Peyer's patch (tissue), 4 donors: ENCODE data around the gene HAS3. TPM values are rescaled to one million over a fixed set of nuclear protein-coding genes. Genes with fewer than 3 reads are reported as not detected.

ENCODE experiments used
- DNase-seq, 3 donors: peaks; one replicate each; pipeline ENCODE4 v3.0.0-alpha.2; 2017 to 2019
- H3K27ac ChIP-seq, 4 donors: fragments of 200-600 bp; sonication (generic); one replicate each; pipeline ENCODE4 v1.5.1; 2016 to 2019
- H3K27me3 ChIP-seq, 2 donors: fragments of 200-600 bp; sonication (generic); one replicate each; pipeline ENCODE4 v1.5.1; 2019
- H3K36me3 ChIP-seq, 3 donors: fragments of 200-600 bp; sonication (generic); one replicate each; pipeline ENCODE4 v1.5.1; 2016 to 2019
- H3K4me1 ChIP-seq, 4 donors: fragments of 200-600 bp; sonication (generic); one replicate each; pipeline ENCODE4 v1.5.1; 2016 to 2019
- H3K4me3 ChIP-seq, 4 donors: fragments of 200-600 bp; sonication (generic); 1 replicate in 3 of 4; 2 replicates in 1 of 4; pipeline ENCODE4 v1.5.1; 2016 to 2019; ENCODE audit warnings: mild to moderate bottlenecking in 1 of 4
- H3K9me3 ChIP-seq, 4 donors: fragments of 200-600 bp; sonication (generic); one replicate each; pipeline ENCODE4 v1.5.1; 2016 to 2019; ENCODE audit warnings: mild to moderate bottlenecking in 1 of 4
- POLR2A ChIP-seq, 2 donors: fragments of 450-650 bp; IDR thresholded peaks; one replicate each; pipeline ENCODE4 v1.5.1; 2017; ENCODE audit warnings: antibody characterized with exemption in 2 of 2, mild to moderate bottlenecking in 2 of 2, moderate library complexity in 2 of 2
- total RNA-seq, 4 donors: library from RNA; depleted of rRNA; stranded (reverse); fragments of >200 nt; gene quantifications; one replicate each; pipeline ENCODE4 v1.1.0, GENCODE V29; 2016
- TF ChIP-seq, protein P1 (sequence below), 6 experiments: fragments of 450-650 bp in 4 of 6; fragments of 200-600 bp in 2 of 6; sonication (generic) in 1 of 6; IDR thresholded peaks; one replicate each; pipeline ENCODE4 v1.5.1; 2017 to 2019; ENCODE audit warnings: antibody characterized with exemption in 6 of 6, mild to moderate bottlenecking in 3 of 6, moderate library complexity in 1 of 6

Gene HAS3
- total RNA-seq, 4 donors from 2014 or later = 1.1 to 2.5 (median 1.2) TPM

DNA sequence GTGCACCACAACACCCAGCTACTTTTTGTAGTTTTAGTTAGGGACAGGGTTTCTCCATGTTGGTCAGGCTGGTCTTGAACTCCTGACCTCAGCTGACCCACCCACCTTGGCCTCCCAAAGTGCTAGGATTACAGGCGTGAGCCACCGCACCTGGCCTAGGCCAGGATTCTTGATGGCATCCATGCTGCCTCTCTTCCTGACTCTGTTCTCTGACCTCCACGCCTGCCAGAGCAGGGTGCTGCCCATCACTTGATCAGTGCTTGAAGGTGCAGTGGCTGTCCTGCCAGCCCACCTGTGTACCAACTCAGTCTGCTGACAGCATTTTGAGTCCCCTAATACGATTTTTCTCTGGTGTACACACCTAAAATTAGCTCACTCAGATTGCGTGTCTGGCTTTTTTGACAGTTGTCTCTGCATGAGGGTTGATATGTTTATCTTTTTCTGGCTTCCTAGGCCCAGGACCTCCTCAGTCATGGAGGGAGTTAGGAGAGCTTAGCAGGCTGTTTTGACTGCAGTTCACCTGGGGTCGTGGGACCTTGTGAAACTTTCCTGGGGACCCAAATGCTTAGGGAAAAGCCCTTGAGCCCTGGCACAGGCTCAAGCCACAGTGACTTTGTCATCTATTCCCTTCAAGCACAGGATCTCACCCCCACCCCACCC lies 5.9 kb downstream of the HAS3 start:
- Histone ChIP-seq H3K9me3 (no peaks in the 10 kb centered on the region), H3K36me3 (peaks cover 0 to 32% (median 0%) of the 10 kb centered on the region in 3 donors)

DNA sequence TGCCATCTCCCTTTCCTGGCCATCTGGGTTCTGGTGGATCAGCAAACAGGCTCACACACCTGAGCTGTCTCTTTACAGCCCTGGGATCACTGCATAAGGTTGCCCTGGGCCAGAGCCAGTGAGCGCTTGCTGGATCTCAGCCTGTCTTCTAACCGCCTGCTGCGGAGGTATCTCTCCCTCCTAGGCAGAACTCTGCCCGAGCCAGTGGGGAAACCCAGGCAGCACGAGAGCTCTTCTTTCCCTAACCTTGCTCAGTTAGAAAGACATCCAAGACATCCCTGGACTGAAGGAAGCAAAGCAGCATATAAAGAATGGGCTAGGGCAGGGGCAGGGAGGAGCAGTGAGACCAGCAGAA lies 6.4 kb downstream of the HAS3 start:
- Histone ChIP-seq H3K36me3 (peaks cover 0 to 36% (median 0%) of the 10 kb centered on the region in 3 donors), H3K9me3 (no peaks in the 10 kb centered on the region), H3K4me3 (no peak overlapping the region), H3K4me1 (peaks cover 2 to 12% (median 6%) of the 10 kb centered on the region in 4 donors), H3K27me3 (no peaks in the 10 kb centered on the region), H3K27ac (no peak overlapping the region)
- TF ChIP-seq POLR2A (IDR thresholded peaks at IDR 0.05) = no peak
- TF ChIP-seq, protein P1, sequence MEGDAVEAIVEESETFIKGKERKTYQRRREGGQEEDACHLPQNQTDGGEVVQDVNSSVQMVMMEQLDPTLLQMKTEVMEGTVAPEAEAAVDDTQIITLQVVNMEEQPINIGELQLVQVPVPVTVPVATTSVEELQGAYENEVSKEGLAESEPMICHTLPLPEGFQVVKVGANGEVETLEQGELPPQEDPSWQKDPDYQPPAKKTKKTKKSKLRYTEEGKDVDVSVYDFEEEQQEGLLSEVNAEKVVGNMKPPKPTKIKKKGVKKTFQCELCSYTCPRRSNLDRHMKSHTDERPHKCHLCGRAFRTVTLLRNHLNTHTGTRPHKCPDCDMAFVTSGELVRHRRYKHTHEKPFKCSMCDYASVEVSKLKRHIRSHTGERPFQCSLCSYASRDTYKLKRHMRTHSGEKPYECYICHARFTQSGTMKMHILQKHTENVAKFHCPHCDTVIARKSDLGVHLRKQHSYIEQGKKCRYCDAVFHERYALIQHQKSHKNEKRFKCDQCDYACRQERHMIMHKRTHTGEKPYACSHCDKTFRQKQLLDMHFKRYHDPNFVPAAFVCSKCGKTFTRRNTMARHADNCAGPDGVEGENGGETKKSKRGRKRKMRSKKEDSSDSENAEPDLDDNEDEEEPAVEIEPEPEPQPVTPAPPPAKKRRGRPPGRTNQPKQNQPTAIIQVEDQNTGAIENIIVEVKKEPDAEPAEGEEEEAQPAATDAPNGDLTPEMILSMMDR (IDR thresholded peaks at IDR 0.05) = no peak
- DNase-seq = no peak

More for the DNA sequence above, 5.9 kb downstream of the HAS3 start:
- no peaks in the 10 kb centered on the region for H3K27me3 ChIP-seq
- H3K4me3 ChIP-seq = no peak overlapping the region
- DNase-seq = no peak
- no peak overlapping the region for H3K27ac ChIP-seq
- TF ChIP-seq, protein P1 (IDR thresholded peaks at IDR 0.05) = no peak
- no peak for TF ChIP-seq POLR2A (IDR thresholded peaks at IDR 0.05)
- H3K4me1 ChIP-seq = peaks cover 5 to 17% (median 11%) of the 10 kb centered on the region in 4 donors

DNA sequence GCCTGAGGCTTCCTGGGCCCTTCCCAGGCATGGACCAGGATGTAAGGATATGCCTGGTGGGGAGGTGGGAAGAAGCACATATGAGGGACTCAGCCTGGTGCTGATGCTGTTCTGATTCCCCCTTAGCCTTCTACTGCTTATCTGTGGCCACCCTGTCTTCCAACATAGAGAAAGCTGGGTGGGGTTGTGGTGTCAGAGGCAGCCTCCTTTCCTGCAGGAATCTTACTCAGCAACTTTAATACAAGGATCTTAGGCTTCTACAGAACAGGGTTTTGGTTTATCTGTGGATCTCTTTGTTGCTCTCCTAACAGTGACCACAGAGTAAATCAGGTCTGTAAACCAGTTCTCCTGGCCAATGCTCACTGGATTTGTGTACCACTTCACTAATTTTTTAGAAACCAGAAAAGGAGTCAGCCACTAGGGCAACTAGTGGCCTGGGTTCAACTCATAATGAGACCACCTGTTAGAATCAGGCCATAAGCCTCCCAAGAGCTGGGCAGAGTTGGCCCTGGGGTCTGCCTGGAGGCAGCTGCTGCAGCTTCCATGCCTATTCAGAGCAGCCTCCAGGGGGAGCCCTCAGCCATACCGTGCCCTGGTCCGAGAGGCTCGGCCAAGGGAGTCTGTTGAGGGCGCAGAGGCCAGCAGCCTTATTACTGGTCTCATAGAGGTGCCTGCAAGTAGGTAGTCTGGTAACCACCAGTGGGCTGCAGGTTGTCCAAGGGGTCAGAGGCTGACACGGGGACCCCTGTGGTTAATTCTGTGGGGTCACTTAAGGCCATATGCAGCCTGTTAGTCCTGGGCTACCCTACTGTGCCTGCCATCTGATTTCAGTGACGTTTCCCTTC lies 7.1 kb downstream of the HAS3 start:
- Histone ChIP-seq H3K36me3 (peaks cover 0 to 39% (median 0%) of the 10 kb centered on the region in 3 donors), H3K4me3 (no peak overlapping the region), H3K9me3 (no peaks in the 10 kb centered on the region), H3K4me1 (peaks cover 0 to 5% (median 1%) of the 10 kb centered on the region in 4 donors), H3K27me3 (no peaks in the 10 kb centered on the region), H3K27ac (no peak overlapping the region)
- DNase-seq = peak; percentile 39 to 76 (median 71)
- TF ChIP-seq, protein P1 (IDR thresholded peaks at IDR 0.05) = peak in 5 of 6 experiments; percentile 33 to 69 (median 60)
- no peak for TF ChIP-seq POLR2A (IDR thresholded peaks at IDR 0.05)

DNA sequence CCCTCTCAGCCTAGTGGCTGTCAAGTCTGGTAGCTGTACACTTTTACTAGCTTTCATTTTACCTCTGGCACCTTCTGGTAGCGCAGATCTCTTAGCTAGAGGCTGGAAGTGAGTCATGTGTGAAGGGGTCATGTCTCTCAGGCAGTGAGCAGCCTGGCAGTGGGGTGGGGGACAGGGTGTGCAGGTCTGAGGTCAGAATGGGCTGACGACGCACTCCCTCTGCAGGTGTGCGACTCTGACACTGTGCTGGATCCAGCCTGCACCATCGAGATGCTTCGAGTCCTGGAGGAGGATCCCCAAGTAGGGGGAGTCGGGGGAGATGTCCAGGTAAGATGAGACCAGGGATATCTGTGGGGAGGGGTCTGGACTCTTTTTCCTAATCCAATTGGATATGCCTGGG lies 7.8 kb downstream of the HAS3 start:
- peaks cover 0 to 40% (median 0%) of the 10 kb centered on the region in 3 donors for H3K36me3 ChIP-seq
- DNase-seq = no peak
- no peaks in the 10 kb centered on the region for H3K9me3 ChIP-seq
- H3K4me1 ChIP-seq = no peaks in the 10 kb centered on the region
- TF ChIP-seq, protein P1 (IDR thresholded peaks at IDR 0.05) = no peak
- TF ChIP-seq POLR2A (IDR thresholded peaks at IDR 0.05) = no peak
- H3K4me3 ChIP-seq = no peak overlapping the region
- H3K27ac ChIP-seq = no peak overlapping the region
- H3K27me3 ChIP-seq = no peaks in the 10 kb centered on the region

DNA sequence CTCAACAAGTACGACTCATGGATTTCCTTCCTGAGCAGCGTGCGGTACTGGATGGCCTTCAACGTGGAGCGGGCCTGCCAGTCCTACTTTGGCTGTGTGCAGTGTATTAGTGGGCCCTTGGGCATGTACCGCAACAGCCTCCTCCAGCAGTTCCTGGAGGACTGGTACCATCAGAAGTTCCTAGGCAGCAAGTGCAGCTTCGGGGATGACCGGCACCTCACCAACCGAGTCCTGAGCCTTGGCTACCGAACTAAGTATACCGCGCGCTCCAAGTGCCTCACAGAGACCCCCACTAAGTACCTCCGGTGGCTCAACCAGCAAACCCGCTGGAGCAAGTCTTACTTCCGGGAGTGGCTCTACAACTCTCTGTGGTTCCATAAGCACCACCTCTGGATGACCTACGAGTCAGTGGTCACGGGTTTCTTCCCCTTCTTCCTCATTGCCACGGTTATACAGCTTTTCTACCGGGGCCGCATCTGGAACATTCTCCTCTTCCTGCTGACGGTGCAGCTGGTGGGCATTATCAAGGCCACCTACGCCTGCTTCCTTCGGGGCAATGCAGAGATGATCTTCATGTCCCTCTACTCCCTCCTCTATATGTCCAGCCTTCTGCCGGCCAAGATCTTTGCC lies 9.0 kb downstream of the HAS3 start:
- no peak for TF ChIP-seq POLR2A (IDR thresholded peaks at IDR 0.05)
- TF ChIP-seq, protein P1 (IDR thresholded peaks at IDR 0.05) = no peak
- Histone ChIP-seq H3K36me3 (peaks cover 0 to 47% (median 0%) of the 10 kb centered on the region in 3 donors), H3K4me3 (no peak overlapping the region), H3K4me1 (no peaks in the 10 kb centered on the region), H3K9me3 (no peaks in the 10 kb centered on the region), H3K27me3 (no peaks in the 10 kb centered on the region), H3K27ac (no peak overlapping the region)
- DNase-seq = peak in 1 of 3 donors; percentile 29
